Sciatic nerve (tissue), 2 donors: Measurements from ENCODE around the gene ZNF217. TPM values are rescaled to one million over a fixed set of nuclear protein-coding genes. Genes with fewer than 3 reads are reported as not detected.
"Not testable (repeated sequence)": the region's sequence is repeated elsewhere in the genome, so short reads cannot be mapped to it uniquely, and the experiment has no call there.

Experiments used
- ATAC-seq: fragments of 200-7000 bp; cut with Tn5 transposase; one replicate; pipeline ENCODE4 v1.9.1; 2020; ENCODE audit warnings: mild to moderate bottlenecking, moderate library complexity
- DNase-seq: peaks from one replicate; pipeline ENCODE4 v3.0.0-alpha.2; 2020; ENCODE audit warnings: low spot score
- intact Hi-C: fragments of 100-400 bp; cut with DNase I; formaldehyde crosslinking; loops from one replicate; pipeline ENCODE4 v1.14.2; 2022
- total RNA-seq: library from RNA; stranded (reverse); fragmentation: NEBNext Ultra II Directional; extraction: Animal tissue kit (Norgen Biotek cat#: 25700); gene quantifications from one replicate; pipeline ENCODE4 v1.2.1, GENCODE V29; 2021
- donor health status: DM: no; HTN: no; CAD: no.
- donor health status: DM: no; HTN: no; CAD: no.

The ZNF217 gene
- total RNA-seq, 1 donor from 2014 or later: 34.9 TPM

GRCh38 chr20:53589321-53590065 is 4.1 kb downstream of the ZNF217 start:
- DNase-seq: peak; percentile 49
- ATAC-seq, intact Hi-C loops: not testable (repeated sequence)

- ATAC-seq, intact Hi-C loops, DNase-seq: not testable (repeated sequence)
Measured at GRCh38 chr20:53587157-53587703, 6.4 kb downstream of the ZNF217 start.

GRCh38 chr20:53586640-53587039 is 7.0 kb downstream of the ZNF217 start:
- ATAC-seq: no peak
- DNase-seq: no peak
- intact Hi-C loops: no loop called here

GRCh38 chr20:53585910-53586309 is 7.7 kb downstream of the ZNF217 start:
- DNase-seq, ATAC-seq, intact Hi-C loops: not testable (repeated sequence)

DNA sequence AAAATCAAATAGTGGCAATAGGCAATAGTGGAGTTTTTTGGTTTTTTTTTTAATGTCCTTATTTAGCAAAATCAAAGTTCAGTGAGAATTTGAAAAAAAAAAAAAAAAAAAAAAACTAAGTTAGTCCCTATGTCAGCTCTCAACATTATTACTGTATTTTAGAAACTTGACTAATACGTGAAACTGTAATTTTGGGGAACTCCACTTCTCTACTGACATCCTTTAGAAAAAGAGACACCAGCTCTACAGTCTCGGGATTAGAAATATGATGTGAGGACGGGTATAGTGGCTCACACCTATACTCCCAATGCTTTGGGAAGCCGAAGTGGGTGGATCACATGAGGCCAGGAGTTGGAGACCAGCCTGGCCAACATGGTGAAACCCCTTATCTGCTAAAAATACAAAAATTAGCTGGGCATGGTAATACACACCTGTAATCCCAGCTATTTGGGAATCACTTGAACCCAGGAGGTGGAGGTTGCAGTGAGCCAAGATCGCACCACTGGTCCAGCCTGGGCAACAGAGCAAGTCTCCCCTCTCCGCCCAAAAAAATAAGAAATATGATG is 8.6 kb downstream of the ZNF217 start:
- intact Hi-C loops, ATAC-seq: not testable (repeated sequence)
- DNase-seq: peak; percentile 18

DNA sequence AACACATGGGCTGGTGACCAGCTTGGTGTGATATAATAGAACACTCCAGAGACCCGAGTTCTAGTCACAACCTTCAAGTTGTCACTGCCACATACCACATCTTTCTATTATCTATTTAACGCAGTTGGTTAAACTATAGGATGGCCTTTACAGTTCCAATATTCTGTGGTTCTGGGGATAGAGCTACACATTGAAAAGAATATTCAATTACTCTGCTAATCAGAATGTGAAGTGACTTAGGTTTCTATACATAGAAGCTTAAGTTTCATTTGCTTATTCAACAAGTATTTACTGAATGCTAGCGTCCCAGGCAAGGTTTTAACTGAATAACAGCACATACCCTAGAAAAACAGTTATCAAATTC is 9.1 kb downstream of the ZNF217 start:
- ATAC-seq, intact Hi-C loops, DNase-seq: not testable (repeated sequence)

- ATAC-seq, intact Hi-C loops, DNase-seq: not testable (repeated sequence)
Measured at GRCh38 chr20:53583660-53584549, 9.7 kb downstream of the ZNF217 start.

- DNase-seq (no peak), ATAC-seq (peak; percentile 61)
- intact Hi-C loops: no loop called here
Measured at GRCh38 chr20:53582574-53583351, 10.9 kb downstream of the ZNF217 start.

DNA sequence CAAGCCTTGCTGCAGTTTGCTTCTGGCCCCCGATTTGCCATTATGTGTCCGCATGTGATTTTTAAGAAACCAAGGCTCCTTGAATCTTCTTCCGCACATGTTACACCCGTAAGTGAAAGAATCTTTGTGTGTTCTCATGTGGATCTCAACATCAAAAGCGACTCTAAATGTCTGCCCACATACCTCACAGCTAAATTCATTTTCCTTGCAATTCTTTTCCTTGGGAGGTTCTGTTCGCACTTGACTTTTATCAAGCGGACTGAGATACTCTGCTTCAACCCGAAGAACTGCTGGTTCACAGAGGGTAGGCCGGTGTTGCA is 11.4 kb downstream of the ZNF217 start:
- no peak for DNase-seq
- no peak for ATAC-seq
- intact Hi-C loops: no loop called here

DNA sequence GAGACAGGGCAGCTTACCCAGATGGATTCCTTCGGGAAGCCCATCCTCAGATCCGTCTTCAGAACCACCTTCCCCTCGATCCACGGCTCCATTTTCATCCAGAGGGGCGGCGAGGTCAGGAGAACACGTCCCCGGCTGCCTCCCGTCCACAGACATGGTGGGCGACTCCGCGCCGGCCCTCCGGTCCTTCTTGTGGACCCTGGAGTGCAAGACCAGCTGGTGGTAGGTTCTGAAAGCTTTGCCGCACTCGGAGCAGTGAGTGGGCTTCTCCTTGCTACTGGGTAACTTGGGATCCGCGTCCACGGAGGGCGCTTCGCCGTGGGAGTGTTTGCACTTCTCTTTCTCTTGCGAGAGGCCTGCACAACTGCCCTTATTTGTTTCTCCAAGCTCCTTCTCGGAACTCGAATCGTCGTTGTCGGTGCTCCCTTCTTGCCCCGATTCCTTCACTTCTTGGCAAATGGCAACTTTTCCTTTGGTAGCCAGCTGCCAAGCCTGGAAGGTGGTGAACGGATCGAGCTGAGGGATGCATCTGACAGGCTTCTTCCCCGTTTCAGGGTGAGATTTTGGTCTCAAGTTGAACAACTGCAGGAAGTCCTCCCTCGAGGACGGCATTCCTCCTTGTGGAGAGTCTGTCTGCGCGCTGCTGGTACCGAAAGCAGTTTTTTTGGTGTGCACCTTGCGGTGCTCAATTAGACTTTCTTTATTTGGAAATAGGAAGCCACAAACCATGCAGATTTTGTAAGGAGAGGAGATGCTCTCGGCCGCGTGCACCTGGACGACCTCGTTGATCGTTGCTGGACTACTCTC is 12.0 kb downstream of the ZNF217 start:
- ATAC-seq (no peak), DNase-seq (no peak)
- intact Hi-C loops: no loop called here

GRCh38 chr20:53580376-53581111 is 13.1 kb downstream of the ZNF217 start:
- ATAC-seq (no peak), DNase-seq (no peak)
- intact Hi-C loops: no loop called here

DNA sequence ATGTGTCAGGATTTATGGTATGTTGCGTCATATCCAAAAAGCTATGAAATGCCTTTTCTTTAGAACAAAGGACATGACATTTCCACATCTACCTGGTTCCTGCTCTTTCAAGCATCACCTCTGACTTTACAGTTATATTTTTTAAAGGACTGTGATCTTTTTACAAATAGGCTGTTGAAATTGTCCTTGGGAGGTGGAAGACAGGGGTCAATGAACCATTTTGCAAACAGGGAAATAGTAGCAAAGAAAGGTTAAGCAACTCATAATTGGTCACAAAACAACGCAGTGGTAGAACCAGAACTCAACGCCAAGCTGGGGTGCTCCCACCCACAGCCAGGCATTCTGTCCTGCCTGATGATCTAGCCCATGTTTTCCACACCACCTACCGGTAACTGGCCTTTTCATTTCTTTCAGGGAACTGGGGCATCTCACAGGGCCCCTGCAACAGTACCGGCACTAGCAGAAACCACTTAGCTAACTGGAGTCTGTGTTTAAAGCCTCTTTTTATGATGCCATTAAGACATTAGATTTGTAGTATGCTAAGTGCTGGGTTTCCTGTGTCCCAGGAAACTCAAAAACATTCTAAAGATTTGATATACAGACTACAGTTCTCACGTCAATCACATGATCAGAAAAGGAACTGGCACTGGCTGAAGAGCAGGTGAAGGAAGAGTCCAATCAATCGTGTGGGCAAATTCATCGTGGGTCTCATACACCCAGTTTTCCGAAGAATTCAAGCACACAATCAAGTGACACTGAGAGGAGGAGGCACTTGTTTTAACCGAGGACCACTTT is 13.9 kb downstream of the ZNF217 start:
- intact Hi-C loops: loop anchor here (5.0 kb wide), 1 partner anchor 338 kb away; no protein-coding TSS in a partner anchor
- ATAC-seq (peak; percentile 28), DNase-seq (no peak)

DNA sequence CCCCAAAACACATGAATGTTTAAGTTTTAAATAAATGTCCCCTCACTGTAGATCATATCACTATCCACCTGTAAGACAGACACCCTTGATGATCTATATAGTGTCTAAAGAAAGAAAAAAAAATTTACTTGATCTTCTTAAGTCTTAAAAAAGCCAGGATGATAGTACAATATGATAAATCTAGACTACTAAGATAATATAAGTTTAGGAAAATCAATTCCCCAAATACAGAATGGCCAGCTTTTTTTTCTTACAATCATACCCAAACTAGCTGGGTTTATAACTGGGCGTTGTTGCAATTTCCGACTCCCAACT is 14.4 kb downstream of the ZNF217 start:
- DNase-seq: no peak
- peak; percentile 35 for ATAC-seq
- intact Hi-C loops: loop anchor here (5.0 kb wide), 1 partner anchor 338 kb away; no protein-coding TSS in a partner anchor

- ATAC-seq (peak; percentile 86), DNase-seq (no peak)
- intact Hi-C loops: loop anchor here (5.0 kb wide), 1 partner anchor 339 kb away; no protein-coding TSS in a partner anchor
Measured at GRCh38 chr20:53578492-53579222, 15.0 kb downstream of the ZNF217 start.

GRCh38 chr20:53576586-53577318 is 16.9 kb downstream of the ZNF217 start:
- intact Hi-C loops: loop anchor here (5.0 kb wide), 1 partner anchor 341 kb away; no protein-coding TSS in a partner anchor
- no peak for DNase-seq
- no peak for ATAC-seq
